A673 (cell line): ENCODE results near the gene FBP1.

ENCODE experiments used
- EZH2 ChIP-seq: fragments of 200-600 bp; sonication (generic); IDR thresholded peaks from 2 replicates; pipeline ENCODE4 v1.6.1; 2017; ENCODE audit warnings: borderline replicate concordance, low read depth, mild to moderate bottlenecking, mixed read lengths, antibody characterized with exemption, low read length; ENCODE audit not compliant: poor library complexity, severe bottlenecking
- TF ChIP-seq, protein P1 (sequence below): fragments of 300-800, 200-600 bp; sonication (generic); conservative IDR thresholded peaks from 2 replicates; pipeline ENCODE4 v1.5.1; 2017; ENCODE audit warnings: low read depth, mild to moderate bottlenecking, antibody characterized with exemption, low read length, moderate library complexity, mixed read lengths

DNA sequence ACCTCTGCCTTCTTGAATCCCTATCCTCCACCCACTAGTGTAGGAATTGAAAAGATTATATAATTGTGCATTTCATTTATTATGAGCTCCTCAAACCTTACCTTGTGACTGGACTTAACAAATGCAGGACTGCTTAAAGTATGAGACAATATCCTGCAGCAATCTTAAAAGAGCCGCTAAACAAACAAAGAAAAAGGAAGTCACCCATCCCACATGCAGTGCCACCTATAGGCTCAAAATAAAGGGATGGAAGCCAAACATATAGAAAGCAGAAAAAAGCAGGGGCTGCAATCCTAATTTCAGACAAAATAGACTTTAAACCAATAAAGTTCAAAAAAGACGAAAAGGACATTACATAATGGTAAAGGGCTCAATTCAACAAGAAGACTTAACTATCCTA lies 75.8 kb downstream of the FBP1 start:
- TF ChIP-seq, protein P1, sequence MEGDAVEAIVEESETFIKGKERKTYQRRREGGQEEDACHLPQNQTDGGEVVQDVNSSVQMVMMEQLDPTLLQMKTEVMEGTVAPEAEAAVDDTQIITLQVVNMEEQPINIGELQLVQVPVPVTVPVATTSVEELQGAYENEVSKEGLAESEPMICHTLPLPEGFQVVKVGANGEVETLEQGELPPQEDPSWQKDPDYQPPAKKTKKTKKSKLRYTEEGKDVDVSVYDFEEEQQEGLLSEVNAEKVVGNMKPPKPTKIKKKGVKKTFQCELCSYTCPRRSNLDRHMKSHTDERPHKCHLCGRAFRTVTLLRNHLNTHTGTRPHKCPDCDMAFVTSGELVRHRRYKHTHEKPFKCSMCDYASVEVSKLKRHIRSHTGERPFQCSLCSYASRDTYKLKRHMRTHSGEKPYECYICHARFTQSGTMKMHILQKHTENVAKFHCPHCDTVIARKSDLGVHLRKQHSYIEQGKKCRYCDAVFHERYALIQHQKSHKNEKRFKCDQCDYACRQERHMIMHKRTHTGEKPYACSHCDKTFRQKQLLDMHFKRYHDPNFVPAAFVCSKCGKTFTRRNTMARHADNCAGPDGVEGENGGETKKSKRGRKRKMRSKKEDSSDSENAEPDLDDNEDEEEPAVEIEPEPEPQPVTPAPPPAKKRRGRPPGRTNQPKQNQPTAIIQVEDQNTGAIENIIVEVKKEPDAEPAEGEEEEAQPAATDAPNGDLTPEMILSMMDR = no peak
- no peak for TF ChIP-seq EZH2
